Neural progenitor cell (in vitro differentiated cells): Measurements from ENCODE around the gene KLHL6. TPM values are rescaled to one million over a fixed set of nuclear protein-coding genes. Genes with fewer than 3 reads are reported as not detected.

Source experiments
- DNase-seq: peaks from one replicate; pipeline ENCODE4 v3.0.0-alpha.2; 2016; ENCODE audit warnings: low spot score
- H2AFZ ChIP-seq: fragments of 200-600 bp; sonication (generic); replicated peaks from 2 replicates; pipeline ENCODE4 v1.6.1; 2016; ENCODE audit warnings: antibody characterized with exemption
- H3F3A ChIP-seq: fragments of 200-600 bp; sonication (generic); 2 replicates; pipeline ENCODE4 v1.6.1; 2016; ENCODE audit warnings: antibody characterized with exemption, low read depth
- H3K27ac ChIP-seq: fragments of 200-600 bp; sonication (generic); 2 replicates; pipeline ENCODE4 v1.5.1; 2016; ENCODE audit warnings: mild to moderate bottlenecking
- H3K27me3 ChIP-seq: fragments of 200-600 bp; sonication (generic); 2 replicates; pipeline ENCODE4 v1.6.1; 2016; ENCODE audit warnings: mild to moderate bottlenecking, moderate library complexity
- H3K36me3 ChIP-seq: fragments of 200-600 bp; sonication (generic); 2 replicates; pipeline ENCODE4 v1.5.1; 2016
- H3K4me1 ChIP-seq: fragments of 200-600 bp; sonication (generic); 2 replicates; pipeline ENCODE4 v1.6.1; 2016; ENCODE audit warnings: mixed run types
- H3K4me2 ChIP-seq: fragments of 200-600 bp; sonication (generic); 2 replicates; pipeline ENCODE4 v1.6.1; 2016
- H3K4me3 ChIP-seq: fragments of 200-600 bp; sonication (generic); 2 replicates; pipeline ENCODE4 v1.5.1; 2016
- H3K79me2 ChIP-seq: fragments of 200-600 bp; sonication (generic); 2 replicates; pipeline ENCODE4 v1.6.1; 2016; ENCODE audit warnings: low read depth
- H3K9ac ChIP-seq: fragments of 200-600 bp; sonication (generic); 2 replicates; pipeline ENCODE4 v1.6.1; 2016
- H3K9me3 ChIP-seq: fragments of 200-600 bp; sonication (generic); 2 replicates; pipeline ENCODE4 v1.5.1; 2016; ENCODE audit warnings: low read depth
- H4K20me1 ChIP-seq: fragments of 200-600 bp; sonication (generic); 2 replicates; pipeline ENCODE4 v1.6.1; 2016; ENCODE audit warnings: low read depth
- H3K27ac Mint-ChIP-seq: 3 replicates; pipeline ENCODE4 v1.8.0; 2021; ENCODE audit warnings: mixed read lengths
- H3K27me3 Mint-ChIP-seq: 2 replicates; pipeline ENCODE4 v1.8.0; 2022; ENCODE audit warnings: low read depth, mild to moderate bottlenecking, inconsistent platforms, moderate library complexity, mixed read lengths; ENCODE audit not compliant: insufficient read depth
- H3K36me3 Mint-ChIP-seq: 3 replicates; pipeline ENCODE4 v1.8.0; 2021; ENCODE audit warnings: mixed read lengths
- H3K4me1 Mint-ChIP-seq: 3 replicates; pipeline ENCODE4 v1.8.0; 2021; ENCODE audit warnings: mixed read lengths
- H3K4me3 Mint-ChIP-seq: 3 replicates; pipeline ENCODE4 v1.8.0; 2021; ENCODE audit warnings: mild to moderate bottlenecking, moderate library complexity, mixed read lengths
- H3K9me3 Mint-ChIP-seq: 3 replicates; pipeline ENCODE4 v1.8.0; 2020; ENCODE audit warnings: mixed read lengths
- EZH2 ChIP-seq: fragments of 200-600 bp; sonication (generic); IDR thresholded peaks from 2 replicates; pipeline ENCODE4 v1.6.1; 2017; ENCODE audit warnings: antibody characterized with exemption, mild to moderate bottlenecking, moderate library complexity
- EZH2phosphoT487 ChIP-seq: fragments of 200-600 bp; sonication (generic); IDR thresholded peaks from 2 replicates; pipeline ENCODE4 v1.6.1; 2017; ENCODE audit warnings: antibody characterized with exemption
- total RNA-seq: library from RNA; depleted of rRNA; stranded (reverse); fragments of >200 nt; gene quantifications from 2 replicates; pipeline ENCODE4 v1.2.3, GENCODE V29; 2015; ENCODE audit warnings: low replicate concordance
- TF ChIP-seq, protein P1 (sequence below): fragments of 200-600 bp; sonication (generic); IDR thresholded peaks from 2 replicates; pipeline ENCODE4 v1.5.1; 2017; ENCODE audit warnings: antibody characterized with exemption, mild to moderate bottlenecking

The KLHL6 gene
- total RNA-seq, 1 donor from 2014 or later = 0.09 TPM

DNA sequence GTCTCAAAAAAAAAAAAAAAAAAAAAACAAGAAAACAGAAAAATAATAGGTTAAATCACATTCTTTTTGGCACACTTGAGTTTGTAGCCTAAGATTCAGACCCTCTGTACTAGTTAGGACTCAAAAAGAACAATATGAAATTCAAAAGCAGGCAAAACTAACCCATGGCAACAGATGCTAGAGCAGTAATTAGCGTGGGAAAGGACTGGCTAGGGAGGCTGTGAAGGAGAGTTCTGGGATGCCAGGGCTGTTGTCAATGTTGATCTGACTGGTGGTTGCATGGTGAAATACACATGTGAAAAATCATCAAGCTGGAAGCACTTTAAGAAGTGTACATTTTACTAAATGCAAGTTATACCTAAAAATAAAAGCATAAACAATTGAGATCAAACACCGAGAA lies 35.6 kb downstream of the KLHL6 start:
- Histone ChIP-seq H3K4me2 (no peak overlapping the region), H3K4me1 (peaks cover 39% of the 10 kb centered on the region), H3K79me2 (no peaks in the 10 kb centered on the region), H3K27ac (no peak overlapping the region), H3K4me3 (no peak overlapping the region), H2AFZ (no peak overlapping the region), H4K20me1 (no peaks in the 10 kb centered on the region), H3K9ac (no peak overlapping the region), H3K27me3 (no peaks in the 10 kb centered on the region), H3K36me3 (no peaks in the 10 kb centered on the region), H3K9me3 (no peaks in the 10 kb centered on the region), H3F3A (peaks cover 29% of the 10 kb centered on the region)
- TF ChIP-seq EZH2 (no peak), EZH2phosphoT487 (no peak)
- TF ChIP-seq, protein P1, sequence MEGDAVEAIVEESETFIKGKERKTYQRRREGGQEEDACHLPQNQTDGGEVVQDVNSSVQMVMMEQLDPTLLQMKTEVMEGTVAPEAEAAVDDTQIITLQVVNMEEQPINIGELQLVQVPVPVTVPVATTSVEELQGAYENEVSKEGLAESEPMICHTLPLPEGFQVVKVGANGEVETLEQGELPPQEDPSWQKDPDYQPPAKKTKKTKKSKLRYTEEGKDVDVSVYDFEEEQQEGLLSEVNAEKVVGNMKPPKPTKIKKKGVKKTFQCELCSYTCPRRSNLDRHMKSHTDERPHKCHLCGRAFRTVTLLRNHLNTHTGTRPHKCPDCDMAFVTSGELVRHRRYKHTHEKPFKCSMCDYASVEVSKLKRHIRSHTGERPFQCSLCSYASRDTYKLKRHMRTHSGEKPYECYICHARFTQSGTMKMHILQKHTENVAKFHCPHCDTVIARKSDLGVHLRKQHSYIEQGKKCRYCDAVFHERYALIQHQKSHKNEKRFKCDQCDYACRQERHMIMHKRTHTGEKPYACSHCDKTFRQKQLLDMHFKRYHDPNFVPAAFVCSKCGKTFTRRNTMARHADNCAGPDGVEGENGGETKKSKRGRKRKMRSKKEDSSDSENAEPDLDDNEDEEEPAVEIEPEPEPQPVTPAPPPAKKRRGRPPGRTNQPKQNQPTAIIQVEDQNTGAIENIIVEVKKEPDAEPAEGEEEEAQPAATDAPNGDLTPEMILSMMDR = no peak
- Mint-ChIP-seq H3K4me1 (peaks cover 28% of the 10 kb centered on the region), H3K4me3 (no peak overlapping the region), H3K27me3 (peaks cover 12% of the 10 kb centered on the region), H3K27ac (peak overlapping the region; percentile 84), H3K36me3 (no peaks in the 10 kb centered on the region), H3K9me3 (peaks cover 4% of the 10 kb centered on the region)
- DNase-seq = no peak

DNA sequence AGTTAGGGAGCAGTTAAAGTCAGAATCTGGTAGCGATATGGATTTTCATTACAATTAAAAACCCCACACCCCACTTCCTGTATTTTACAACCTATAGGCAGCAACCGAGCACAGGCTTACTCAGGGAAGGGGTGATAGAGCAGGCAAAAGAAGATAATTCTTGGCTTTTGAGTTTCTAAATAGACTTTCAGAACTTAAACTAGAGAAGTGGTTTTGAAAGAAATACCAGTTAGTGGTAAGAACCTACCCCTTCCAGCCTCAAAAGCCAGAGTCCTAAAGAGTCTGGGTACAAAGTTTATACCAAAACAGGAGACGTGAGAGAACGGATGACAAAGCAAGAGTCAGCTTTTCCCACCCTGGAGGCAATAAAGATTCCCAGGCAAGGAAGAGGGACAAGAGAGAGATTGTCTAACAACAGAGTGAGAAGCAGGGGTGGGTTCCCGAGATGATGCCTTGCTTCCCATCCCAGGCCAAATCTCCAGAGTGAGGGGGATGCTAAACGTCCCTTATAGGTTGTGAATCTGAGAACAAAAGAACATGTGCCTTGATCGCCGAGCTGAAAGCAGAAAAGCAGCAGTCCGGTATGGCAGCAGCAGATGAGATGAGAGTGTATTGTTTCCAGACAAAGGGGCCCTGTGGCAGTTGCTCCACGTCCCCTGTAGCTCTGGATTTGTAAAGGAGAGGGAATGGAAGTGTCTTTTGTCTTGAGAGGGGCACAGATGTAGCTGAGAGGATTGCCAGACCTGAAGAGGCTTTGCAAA lies 36.8 kb downstream of the KLHL6 start:
- Histone ChIP-seq H3K27ac (peak overlapping the region; percentile 94), H3K79me2 (no peaks in the 10 kb centered on the region), H3F3A (peaks cover 29% of the 10 kb centered on the region), H2AFZ (peak overlapping the region; percentile 15), H3K9ac (no peak overlapping the region), H4K20me1 (no peaks in the 10 kb centered on the region), H3K36me3 (no peaks in the 10 kb centered on the region), H3K9me3 (no peaks in the 10 kb centered on the region), H3K4me3 (peak overlapping the region; percentile 4), H3K27me3 (no peaks in the 10 kb centered on the region), H3K4me1 (peaks cover 39% of the 10 kb centered on the region), H3K4me2 (peak overlapping the region; percentile 61)
- H3K27ac Mint-ChIP-seq = peak overlapping the region; percentile 65
- peaks cover 12% of the 10 kb centered on the region for H3K27me3 Mint-ChIP-seq
- TF ChIP-seq EZH2phosphoT487 (no peak), EZH2 (no peak)
- TF ChIP-seq, protein P1 = no peak
- H3K36me3 Mint-ChIP-seq = no peaks in the 10 kb centered on the region
- peaks cover 28% of the 10 kb centered on the region for H3K4me1 Mint-ChIP-seq
- peaks cover 4% of the 10 kb centered on the region for H3K9me3 Mint-ChIP-seq
- DNase-seq = peak; percentile 92
- peak overlapping the region; percentile 11 for H3K4me3 Mint-ChIP-seq

DNA sequence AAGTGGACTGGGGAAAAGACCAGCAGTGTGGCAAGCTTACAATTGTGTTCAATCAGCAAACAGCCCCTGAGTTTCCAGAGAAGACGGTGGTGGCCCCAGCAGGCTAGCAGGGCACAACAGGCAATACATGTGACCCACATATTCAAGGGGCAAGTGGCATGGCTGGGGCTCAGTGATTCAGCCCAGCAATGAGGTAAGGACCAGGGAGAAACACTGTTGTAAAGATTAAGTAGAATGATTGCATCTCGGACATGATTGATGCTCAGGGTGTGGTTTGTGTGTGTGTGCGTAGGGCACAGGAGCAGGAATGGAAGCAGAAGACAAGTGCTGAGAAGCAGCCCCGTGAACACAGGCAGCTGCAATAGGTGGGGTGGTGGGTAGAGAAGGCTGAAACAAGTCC lies 37.9 kb downstream of the KLHL6 start:
- Histone ChIP-seq H3K36me3 (no peaks in the 10 kb centered on the region), H3K79me2 (no peaks in the 10 kb centered on the region), H3K4me3 (no peak overlapping the region), H2AFZ (peak overlapping the region; percentile 15), H3K27ac (peak overlapping the region; percentile 94), H4K20me1 (no peaks in the 10 kb centered on the region), H3K9me3 (no peaks in the 10 kb centered on the region), H3K27me3 (no peaks in the 10 kb centered on the region), H3F3A (peaks cover 29% of the 10 kb centered on the region), H3K4me2 (peak overlapping the region; percentile 51), H3K4me1 (peaks cover 39% of the 10 kb centered on the region), H3K9ac (no peak overlapping the region)
- peaks cover 4% of the 10 kb centered on the region for H3K9me3 Mint-ChIP-seq
- DNase-seq = no peak
- peaks cover 10% of the 10 kb centered on the region for H3K27me3 Mint-ChIP-seq
- no peak overlapping the region for H3K4me3 Mint-ChIP-seq
- H3K27ac Mint-ChIP-seq = peak overlapping the region; percentile 10
- peaks cover 28% of the 10 kb centered on the region for H3K4me1 Mint-ChIP-seq
- H3K36me3 Mint-ChIP-seq = no peaks in the 10 kb centered on the region
- TF ChIP-seq EZH2phosphoT487 = no peak
